ENCODE measurements around the gene NRXN3. TPM values are rescaled to one million over a fixed set of nuclear protein-coding genes. Genes with fewer than 3 reads are reported as not detected.

Gene NRXN3
- total and polyA plus RNA-seq, 2 donors (not counting 1 experiment from before 2014, with no cell fraction given) = not detected

GRCh38 chr14:79084861-79085260 is 914.7 kb downstream of the NRXN3 start:
- no peaks in the 10 kb centered on the region for H3K79me2 ChIP-seq (ENCODE audit: control insufficient read depth, insufficient read depth, low read length)
- H3K27ac ChIP-seq (ENCODE audit: low read length in 2 of 2) = no peak overlapping the region
- Mint-ChIP-seq H3K27ac (no peak overlapping the region), H3K27me3 (no peaks in the 10 kb centered on the region), H3K9me3 (ENCODE audit: insufficient read depth) (no peaks in the 10 kb centered on the region), H3K4me1 (no peaks in the 10 kb centered on the region), H3K4me3 (no peak overlapping the region)
- POLR2A ChIA-PET = no interaction called here
- no peaks in the 10 kb centered on the region for H4K20me1 ChIP-seq (ENCODE audit: control insufficient read depth, insufficient read depth, low read length, poor library complexity, severe bottlenecking)
- H3K4me2 ChIP-seq (replicated peaks; ENCODE audit: low read depth, low read length, poor library complexity, severe bottlenecking) = no peak overlapping the region
- no peak for ATAC-seq (ENCODE audit: low read depth)
- intact Hi-C loops (cut with micrococcal nuclease) = no loop called here
- no peaks in the 10 kb centered on the region for H3K36me3 ChIP-seq (replicated peaks in 1 of 2; ENCODE audit: control extremely low read depth in 1 of 2, control insufficient read depth in 1 of 2, extremely low read depth in 1 of 2, insufficient read depth in 2 of 2, low read length in 1 of 2)
- H3K9me3 ChIP-seq (ENCODE audit: control extremely low read depth in 1 of 3, control insufficient read depth in 2 of 3, insufficient read depth in 1 of 3, low read length in 2 of 3) = no peaks in the 10 kb centered on the region
- CTCF ChIA-PET = no interaction called here
- H3K4me1 ChIP-seq (ENCODE audit: control insufficient read depth in 2 of 2, insufficient read depth in 2 of 2, low read length in 2 of 2) = no peaks in the 10 kb centered on the region
- H3K9ac ChIP-seq (ENCODE audit: low read length) = no peak overlapping the region
- no peak overlapping the region for H3K4me3 ChIP-seq (ENCODE audit: control extremely low read depth in 1 of 5, extremely low read depth in 1 of 5, insufficient read depth in 1 of 5, low read depth in 2 of 5, low read length in 4 of 5)
- no peaks in the 10 kb centered on the region for H3K27me3 ChIP-seq (replicated peaks in 1 of 4; ENCODE audit: control extremely low read depth in 1 of 4, control insufficient read depth in 3 of 4, insufficient read depth in 4 of 4, low read length in 3 of 4)
- H2AFZ ChIP-seq (ENCODE audit: insufficient read depth, low read depth, low read length, poor library complexity, severe bottlenecking) = no peak overlapping the region
- TF ChIP-seq CTCF (IDR thresholded peaks at IDR 0.05) = no peak
- no peak for TF ChIP-seq EZH2 (IDR thresholded peaks at IDR 0.05; ENCODE audit: borderline replicate concordance, insufficient read depth, low read depth, low read length, poor library complexity, severe bottlenecking)
- DNase-seq = no peak
- WGBS (ENCODE audit: insufficient coverage) = 96% methylated on average over 2 of the region's 4 CpGs

- POLR2A ChIA-PET = no interaction called here
- H3K4me1 Mint-ChIP-seq = no peaks in the 10 kb centered on the region
These were observed 919.4 kb downstream of the NRXN3 start for GRCh38 chr14:79089576-79089975.

More at GRCh38 chr14:79089576-79089975, 919.4 kb downstream of the NRXN3 start:
- no peak overlapping the region for H3K4me2 ChIP-seq (replicated peaks; ENCODE audit: low read depth, low read length, poor library complexity, severe bottlenecking)
- Mint-ChIP-seq H3K4me3 (no peak overlapping the region), H3K27ac (no peak overlapping the region), H3K9me3 (ENCODE audit: insufficient read depth) (no peaks in the 10 kb centered on the region), H3K27me3 (no peaks in the 10 kb centered on the region)
- no peaks in the 10 kb centered on the region for H3K27me3 ChIP-seq (replicated peaks in 1 of 4; ENCODE audit: control extremely low read depth in 1 of 4, control insufficient read depth in 3 of 4, insufficient read depth in 4 of 4, low read length in 3 of 4)
- H3K4me3 ChIP-seq (ENCODE audit: control extremely low read depth in 1 of 5, extremely low read depth in 1 of 5, insufficient read depth in 1 of 5, low read depth in 2 of 5, low read length in 4 of 5) = no peak overlapping the region
- WGBS (ENCODE audit: insufficient coverage) = 92% methylated on average over 2 of the region's 3 CpGs
- ATAC-seq (ENCODE audit: low read depth) (no peak), DNase-seq (no peak)
- no peaks in the 10 kb centered on the region for H4K20me1 ChIP-seq (ENCODE audit: control insufficient read depth, insufficient read depth, low read length, poor library complexity, severe bottlenecking)
- no peak overlapping the region for H2AFZ ChIP-seq (ENCODE audit: insufficient read depth, low read depth, low read length, poor library complexity, severe bottlenecking)
- intact Hi-C loops (cut with micrococcal nuclease) = no loop called here
- no peaks in the 10 kb centered on the region for H3K79me2 ChIP-seq (ENCODE audit: control insufficient read depth, insufficient read depth, low read length)
- TF ChIP-seq CTCF (IDR thresholded peaks at IDR 0.05) = no peak
- no peak for TF ChIP-seq EZH2 (IDR thresholded peaks at IDR 0.05; ENCODE audit: borderline replicate concordance, insufficient read depth, low read depth, low read length, poor library complexity, severe bottlenecking)
- CTCF ChIA-PET = no interaction called here
- H3K27ac ChIP-seq (ENCODE audit: low read length in 2 of 2) = no peak overlapping the region
- H3K9me3 ChIP-seq (ENCODE audit: control extremely low read depth in 1 of 3, control insufficient read depth in 2 of 3, insufficient read depth in 1 of 3, low read length in 2 of 3) = no peaks in the 10 kb centered on the region
- H3K4me1 ChIP-seq (ENCODE audit: control insufficient read depth in 2 of 2, insufficient read depth in 2 of 2, low read length in 2 of 2) = no peaks in the 10 kb centered on the region
- no peaks in the 10 kb centered on the region for H3K36me3 ChIP-seq (replicated peaks in 1 of 2; ENCODE audit: control extremely low read depth in 1 of 2, control insufficient read depth in 1 of 2, extremely low read depth in 1 of 2, insufficient read depth in 2 of 2, low read length in 1 of 2)
- no peak overlapping the region for H3K9ac ChIP-seq (ENCODE audit: low read length)
